ENCODE results near the gene HLA-DRA.

GRCh38 chr6:32449088-32449736, 9.5 kb downstream of the HLA-DRA start:
- no peak for TF ChIP-seq CTCF (conservative IDR thresholded peaks at IDR 0.05; ENCODE audit: low read depth, low read length)
- no peak for TF ChIP-seq MXI1 (IDR thresholded peaks at IDR 0.05; ENCODE audit: borderline replicate concordance, low read depth, low read length)
- no peak for TF ChIP-seq POLR2A (IDR thresholded peaks at IDR 0.05; ENCODE audit: low read depth, low read length)
- no peak for TF ChIP-seq BHLHE40 (IDR thresholded peaks at IDR 0.05; ENCODE audit: low read depth, low read length)
- TF ChIP-seq RAD21 (IDR thresholded peaks at IDR 0.05; ENCODE audit: low read length) = no peak
- TF ChIP-seq MAFK (IDR thresholded peaks at IDR 0.05; ENCODE audit: low read depth, low read length) = no peak
